Inferior parietal cortex (tissue), 1 donor: ENCODE data around the gene EIF3D.

ENCODE experiments used
- DNase-seq: peaks from one replicate; pipeline ENCODE4 v3.0.0-alpha.2; 2016; ENCODE audit errors: extremely low spot score

The EIF3D gene

GRCh38 chr22:36507518-36508010 lies 21.4 kb downstream of the EIF3D start:
- no peak for DNase-seq

DNA sequence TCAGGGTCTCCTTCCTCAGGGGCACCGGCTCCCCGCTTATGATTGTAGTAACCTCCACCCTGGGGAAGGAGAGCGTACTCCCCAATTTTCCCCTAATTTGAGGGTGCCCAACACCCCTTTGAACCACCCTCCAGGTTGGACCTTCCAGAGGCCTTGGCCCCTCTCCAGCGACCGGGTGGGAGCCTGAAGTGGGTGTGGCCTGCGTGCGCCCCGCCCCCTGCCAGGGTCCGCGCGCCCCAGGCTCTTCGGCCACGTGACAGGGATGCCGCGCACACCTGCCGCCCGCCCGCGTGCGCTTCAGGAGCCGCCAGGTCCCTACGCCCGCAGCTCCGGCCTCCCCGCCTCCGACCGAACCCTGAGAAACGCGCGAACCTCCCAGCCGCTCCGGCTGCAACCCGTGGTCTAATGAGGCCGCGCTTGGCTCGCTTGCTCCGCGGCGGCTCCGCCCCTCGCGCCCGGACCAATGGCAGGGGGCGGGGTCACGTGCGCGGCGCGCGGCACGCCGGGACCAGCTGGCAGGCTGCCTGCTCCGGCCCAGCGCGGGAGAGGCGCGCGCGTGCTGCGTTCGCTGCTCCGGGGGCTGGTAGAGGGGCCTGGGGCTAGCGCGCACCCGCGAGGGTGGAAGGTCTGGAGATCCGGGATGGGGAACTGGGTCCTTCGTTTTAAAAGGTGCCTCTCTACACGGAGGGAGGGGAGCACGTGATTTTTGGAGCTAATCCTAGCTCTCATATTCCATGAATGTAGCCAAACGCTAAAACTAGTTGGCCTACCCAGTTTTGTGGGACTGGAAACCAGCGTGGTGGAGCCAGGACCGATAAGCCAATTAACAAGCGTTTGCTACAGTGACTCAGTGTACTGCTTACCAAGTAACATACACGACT lies 22.1 kb downstream of the EIF3D start, which contains the start of gene FOXRED2:
Gene FOXRED2 (minus strand): TSS at position 404 of the 881 bp plus-strand sequence. CDS start 618 bp downstream, outside the sequence.
- peak; percentile 76 for DNase-seq

DNA sequence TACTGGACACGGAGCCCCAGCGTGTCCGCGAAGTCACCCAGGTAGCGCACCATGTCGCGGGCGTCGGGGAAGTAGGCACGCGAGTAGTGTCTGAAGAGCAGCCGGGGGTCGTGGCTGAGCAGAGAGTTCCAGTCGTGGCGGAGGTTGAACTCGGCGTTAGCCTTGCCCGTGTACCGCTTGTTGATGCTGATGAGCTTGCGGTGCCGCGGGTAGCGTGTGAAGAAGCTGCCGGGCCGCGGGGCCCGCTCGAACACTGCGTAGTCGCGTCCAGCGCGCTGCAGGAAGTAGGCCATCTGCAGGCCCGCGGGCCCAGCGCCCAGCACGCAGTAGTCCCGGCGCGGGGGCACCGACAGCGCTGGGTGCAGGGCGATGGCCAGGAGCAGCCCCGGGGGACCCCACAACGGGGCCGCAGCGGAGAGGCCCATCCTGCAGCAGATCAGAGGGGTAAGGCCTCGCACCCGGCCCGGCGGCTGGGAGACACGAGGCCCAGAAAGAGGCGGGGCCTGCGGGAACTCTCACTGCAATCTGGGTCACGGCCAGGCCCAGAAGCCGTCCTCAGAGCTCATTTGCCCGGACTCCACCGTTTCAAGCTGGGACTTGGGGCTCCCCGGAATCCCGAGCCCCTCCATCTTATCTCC lies 22.8 kb downstream of the EIF3D start:
- no peak for DNase-seq

DNA sequence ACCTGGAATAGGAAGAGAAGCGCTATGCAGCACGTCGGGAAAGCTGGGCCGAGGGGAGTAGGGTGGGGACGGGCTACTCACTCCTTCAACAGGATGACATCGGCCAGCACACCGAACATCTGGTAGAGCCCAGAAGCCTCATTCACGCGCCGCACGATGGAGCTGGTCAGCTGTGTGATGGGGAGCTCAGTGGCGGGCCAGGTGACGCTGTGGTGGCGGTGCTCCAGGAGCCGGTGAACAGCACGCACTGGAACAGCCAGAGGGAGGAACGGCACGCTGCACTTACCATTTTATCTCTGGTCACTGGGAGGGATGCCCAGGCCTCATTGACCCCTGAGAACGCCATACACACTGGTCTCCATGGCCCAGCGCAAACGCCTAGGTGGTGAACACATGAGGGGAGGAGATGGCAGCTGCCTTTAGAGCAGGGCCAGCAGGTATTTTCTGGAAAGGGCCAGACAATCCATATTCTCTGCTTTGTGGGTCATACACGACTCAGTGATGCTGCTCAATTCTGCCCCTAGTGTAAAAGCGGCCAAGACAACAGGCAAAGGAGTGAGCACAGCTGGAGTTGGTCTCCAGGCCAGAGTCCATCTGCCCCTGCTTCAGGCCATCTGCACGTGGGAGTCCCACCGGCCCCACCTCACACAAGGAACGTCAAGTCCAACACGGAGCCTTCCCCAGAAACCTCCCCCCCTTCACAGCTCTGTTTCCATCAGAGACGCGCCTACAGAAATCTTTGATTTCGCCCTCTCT lies 30.9 kb downstream of the EIF3D start:
- DNase-seq = no peak

- DNase-seq = no peak
Observed at GRCh38 chr22:36493690-36494110, 35.3 kb downstream of the EIF3D start.

DNA sequence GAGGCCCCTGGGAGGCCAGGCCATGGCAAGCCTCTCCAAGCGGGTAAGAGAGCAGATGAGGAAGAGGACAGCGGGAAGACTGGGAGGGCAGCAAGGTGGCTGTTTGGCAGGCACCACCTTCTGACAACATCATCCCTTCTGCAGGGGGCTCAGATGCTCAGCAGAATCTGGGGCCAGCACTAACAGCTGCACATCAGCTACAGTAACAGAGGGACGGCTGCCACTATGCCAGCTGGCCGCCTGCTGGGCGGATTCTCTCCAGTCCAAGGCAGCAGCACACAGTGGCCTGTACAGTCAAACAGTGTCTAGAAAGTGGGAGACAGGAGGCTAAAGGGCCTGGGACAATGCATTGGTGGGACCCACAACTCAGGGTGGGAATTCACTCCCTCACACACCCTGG lies 36.9 kb downstream of the EIF3D start:
- no peak for DNase-seq

DNA sequence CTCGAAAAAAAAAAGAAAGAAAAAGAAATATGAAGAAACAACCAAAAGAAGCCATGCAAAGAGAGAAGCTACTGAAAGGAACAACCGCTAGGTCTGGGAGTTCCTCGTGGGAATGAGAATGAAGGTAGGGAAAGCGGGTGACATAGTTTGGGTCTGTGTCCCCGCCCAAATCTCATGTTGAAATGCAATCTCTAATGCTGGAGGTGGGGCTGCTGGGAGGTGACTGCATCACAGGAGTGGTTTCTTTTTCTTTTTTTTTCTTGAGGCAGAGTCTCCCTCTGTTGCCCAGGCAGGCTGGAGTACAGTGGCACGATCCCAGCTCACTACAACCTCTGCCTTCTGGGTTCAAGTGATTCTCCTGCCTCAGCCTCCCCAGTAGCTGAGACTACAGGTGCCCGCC lies 37.8 kb downstream of the EIF3D start:
- no peak for DNase-seq

DNA sequence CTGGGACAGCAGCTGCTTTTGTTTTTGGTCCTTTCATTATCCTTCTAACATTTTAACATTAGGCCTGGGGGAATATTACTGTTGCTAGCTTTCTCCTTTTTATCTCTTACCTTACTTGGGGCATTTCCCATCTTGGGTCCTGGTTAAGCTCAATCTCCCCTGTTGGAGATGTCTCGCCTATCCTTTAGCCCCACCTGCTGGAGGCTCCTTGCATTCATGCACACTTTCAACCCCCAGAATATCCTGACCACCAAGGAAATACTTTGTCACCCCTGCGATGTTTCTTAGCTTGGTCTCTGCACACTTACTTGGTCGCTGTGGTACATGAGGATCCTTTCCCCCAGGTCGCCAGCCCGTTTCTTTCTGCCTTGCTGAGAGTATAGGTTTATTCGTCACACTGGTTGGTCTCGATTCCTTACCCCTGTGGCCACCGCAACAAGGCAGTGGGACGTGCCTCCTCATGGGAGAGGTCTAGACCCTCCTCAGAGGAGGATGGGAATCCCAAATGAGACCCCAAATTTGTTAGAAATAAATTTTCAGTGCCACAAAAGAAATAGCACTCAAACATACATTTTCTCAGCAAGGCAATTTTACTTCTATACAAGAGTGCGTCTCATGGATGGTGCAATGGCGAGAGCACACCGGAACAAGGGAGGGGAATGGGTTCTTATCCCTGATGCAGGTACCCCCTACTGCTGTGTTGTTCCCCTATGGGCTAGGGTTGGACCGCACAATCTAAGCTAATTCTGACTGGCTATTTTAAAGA lies 42.2 kb downstream of the EIF3D start:
- no peak for DNase-seq

GRCh38 chr22:36481393-36482168 lies 47.4 kb downstream of the EIF3D start, which contains the start of gene TXN2:
Gene TXN2 (minus strand): TSS chr22:36481640. CDS start chr22:36480837, 803 bp downstream.
- peak; percentile 95 for DNase-seq

DNA sequence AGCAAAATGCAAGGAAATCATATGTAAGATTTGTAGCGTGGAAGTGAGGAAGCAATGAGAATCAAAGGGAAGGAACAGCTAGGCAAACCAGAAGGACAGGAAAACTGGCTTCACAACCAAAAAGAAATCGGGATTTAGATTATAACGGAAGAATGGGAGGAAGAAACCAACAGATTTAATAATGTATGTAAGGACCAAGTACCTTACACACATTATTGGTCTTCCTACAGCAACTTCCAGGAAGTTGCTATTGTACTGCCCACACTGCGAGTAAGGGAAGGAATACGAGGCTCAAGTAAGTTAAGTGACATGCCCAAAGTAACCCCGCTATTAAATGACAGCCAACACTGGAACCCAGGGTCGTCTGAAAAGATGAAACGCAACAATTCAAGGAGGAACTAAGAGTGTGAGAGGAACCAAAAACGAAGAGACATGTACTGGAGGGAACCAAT lies 48.0 kb downstream of the EIF3D start:
- DNase-seq = no peak

- no peak for DNase-seq
Observed at GRCh38 chr22:36478966-36479365, 50.0 kb downstream of the EIF3D start.

DNA sequence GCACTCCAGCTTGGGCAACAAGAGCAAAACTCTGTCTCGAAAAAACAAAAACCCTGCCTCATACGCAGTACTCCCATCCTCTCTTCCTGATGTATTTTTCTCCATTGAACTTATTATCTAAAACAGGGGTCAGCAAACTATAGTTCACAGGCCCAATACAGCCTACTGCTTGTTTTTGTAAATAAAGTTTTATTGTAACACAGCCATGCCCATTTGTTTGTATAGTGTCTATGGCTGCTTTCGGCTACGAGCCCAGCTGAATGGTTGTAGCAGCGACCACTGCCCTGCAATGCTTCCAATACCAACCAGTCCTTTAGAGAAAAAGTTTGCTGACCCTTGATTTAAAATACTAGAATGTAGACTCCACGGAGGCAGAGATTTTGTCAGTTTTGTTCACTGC lies 53.6 kb downstream of the EIF3D start:
- no peak for DNase-seq

DNA sequence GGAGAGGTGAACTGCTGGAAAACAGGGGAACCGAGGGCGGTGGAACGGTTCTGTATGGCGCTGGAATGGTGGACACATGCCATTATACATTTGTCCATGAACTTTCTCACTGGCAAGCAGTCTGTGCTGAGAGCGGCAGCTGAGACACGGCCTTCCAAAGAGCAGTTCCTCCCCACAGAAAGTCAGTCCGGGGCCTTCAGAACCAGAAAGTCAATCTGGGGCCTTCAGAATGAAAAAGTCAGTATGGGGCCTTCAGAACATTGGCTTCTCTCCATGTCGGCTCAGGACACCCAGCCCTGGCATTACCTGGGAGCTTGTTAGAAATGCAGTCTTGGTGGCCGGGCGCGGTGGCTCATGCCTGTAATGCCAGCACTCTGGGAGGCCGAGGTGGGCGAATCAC lies 56.3 kb downstream of the EIF3D start:
- no peak for DNase-seq

GRCh38 chr22:36471341-36471821 lies 57.6 kb downstream of the EIF3D start:
- no peak for DNase-seq

DNA sequence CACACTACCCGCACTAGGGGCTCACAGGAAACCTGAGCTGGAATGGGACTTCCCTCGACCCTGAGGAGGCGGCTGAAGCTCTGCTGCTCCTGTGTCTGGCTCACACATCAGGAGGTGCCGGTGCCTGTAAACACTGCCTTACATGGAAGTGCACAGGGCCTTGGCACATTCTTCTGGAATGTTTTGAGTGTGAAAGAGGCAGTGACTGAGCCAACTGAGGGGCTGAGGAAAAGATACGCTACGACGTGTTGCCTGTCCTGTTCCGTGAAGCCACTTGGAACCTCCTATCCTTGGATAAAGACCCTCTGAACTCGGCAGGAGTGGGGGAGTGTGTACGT lies 58.0 kb downstream of the EIF3D start:
- no peak for DNase-seq

GRCh38 chr22:36470162-36470993 lies 58.6 kb downstream of the EIF3D start:
- peak; percentile 88 for DNase-seq

DNA sequence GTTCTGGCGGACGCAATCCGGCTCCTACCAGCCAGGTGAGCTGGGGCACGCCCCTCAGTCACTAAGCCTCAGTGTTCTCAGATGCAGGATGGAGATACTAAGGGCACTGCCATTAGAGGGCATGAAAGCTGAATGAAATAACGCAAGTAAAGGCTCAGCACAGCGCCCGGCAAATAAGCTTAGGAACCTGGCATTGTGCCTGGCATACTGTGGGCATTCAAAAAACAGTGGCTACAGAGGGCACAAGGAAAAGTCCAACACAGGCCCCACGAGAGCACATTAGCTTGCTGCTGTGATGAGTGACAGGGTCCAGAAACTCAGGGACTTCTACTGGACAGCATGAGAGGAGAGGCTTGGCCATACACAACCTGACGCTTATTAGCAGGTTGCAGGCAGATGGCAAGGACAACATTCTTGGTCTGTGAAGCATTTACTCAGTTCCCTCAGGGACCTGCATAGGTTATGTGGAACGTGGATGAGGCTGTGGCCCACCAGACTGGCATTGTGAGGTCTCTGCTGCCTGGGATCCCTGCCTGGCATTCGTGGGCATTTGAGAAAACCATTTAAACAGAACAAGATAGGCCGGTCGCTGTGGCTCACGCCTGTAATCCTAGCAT lies 59.8 kb downstream of the EIF3D start:
- DNase-seq = no peak

DNA sequence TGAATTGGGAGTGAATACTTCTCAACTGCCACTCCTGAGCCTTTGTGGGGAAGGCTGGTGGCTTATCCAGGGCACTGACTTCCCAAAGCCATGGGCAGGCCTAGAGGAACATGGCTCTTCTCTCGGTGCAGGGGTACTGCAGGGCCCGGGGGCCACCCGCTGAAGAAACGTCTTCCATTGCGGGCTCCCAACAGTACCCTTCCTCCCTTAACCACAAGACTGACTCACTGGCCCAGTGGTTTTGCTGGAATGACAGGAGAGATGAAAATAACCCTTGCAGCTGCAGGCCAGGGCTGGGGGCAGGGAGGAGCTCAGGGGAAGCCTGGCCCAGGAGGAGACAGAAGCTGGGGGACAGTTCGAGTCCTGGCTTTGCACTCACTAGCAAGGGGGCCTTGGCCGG lies 61.0 kb downstream of the EIF3D start:
- no peak for DNase-seq
